ENCODE results near the gene CRYBB2.
A peak's percentile ranks its signal among the peaks of the same experiment; 100 is the strongest.
"Not testable (repeated sequence)": the region's sequence is repeated elsewhere in the genome, so short reads cannot be mapped to it uniquely, and the experiment has no call there.

Gene CRYBB2

DNA sequence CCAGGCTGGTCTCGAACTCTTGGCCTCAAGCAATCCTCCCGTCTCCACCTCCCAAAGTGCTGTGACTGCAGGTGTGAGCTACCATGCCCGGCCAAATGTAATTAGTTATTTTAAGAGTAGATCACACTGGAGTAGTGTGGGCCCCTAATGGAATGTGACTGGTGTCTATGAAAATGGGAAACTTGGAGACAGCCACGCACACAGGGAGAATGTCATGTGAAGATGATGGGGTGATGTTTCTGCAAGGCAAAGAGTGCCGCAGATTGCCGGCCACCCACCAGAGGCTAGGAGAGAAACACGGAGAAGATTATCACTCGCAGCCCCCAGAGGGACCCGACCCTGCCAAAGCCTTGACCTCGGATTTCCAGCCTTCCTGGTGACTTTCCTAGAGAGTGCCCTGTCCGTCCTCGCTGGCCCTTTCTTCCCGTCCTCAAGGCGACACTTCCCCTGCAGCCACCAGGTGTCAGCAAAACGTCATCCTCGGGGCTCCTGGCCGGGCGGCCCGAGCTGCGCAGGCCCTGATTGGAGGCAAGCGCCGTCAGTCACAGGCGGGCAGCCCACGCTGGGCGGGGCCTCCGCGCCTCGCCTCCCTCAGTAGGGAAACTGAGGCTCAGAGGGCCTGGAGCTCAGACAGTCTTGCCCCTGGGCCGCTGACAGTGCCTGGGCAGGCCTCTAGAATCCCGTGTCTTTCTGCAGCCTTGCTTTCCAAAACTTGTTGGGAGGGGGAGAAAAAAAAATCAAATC is 16.3 kb downstream of the CRYBB2 start:
- TF ChIP-seq, protein P1, sequence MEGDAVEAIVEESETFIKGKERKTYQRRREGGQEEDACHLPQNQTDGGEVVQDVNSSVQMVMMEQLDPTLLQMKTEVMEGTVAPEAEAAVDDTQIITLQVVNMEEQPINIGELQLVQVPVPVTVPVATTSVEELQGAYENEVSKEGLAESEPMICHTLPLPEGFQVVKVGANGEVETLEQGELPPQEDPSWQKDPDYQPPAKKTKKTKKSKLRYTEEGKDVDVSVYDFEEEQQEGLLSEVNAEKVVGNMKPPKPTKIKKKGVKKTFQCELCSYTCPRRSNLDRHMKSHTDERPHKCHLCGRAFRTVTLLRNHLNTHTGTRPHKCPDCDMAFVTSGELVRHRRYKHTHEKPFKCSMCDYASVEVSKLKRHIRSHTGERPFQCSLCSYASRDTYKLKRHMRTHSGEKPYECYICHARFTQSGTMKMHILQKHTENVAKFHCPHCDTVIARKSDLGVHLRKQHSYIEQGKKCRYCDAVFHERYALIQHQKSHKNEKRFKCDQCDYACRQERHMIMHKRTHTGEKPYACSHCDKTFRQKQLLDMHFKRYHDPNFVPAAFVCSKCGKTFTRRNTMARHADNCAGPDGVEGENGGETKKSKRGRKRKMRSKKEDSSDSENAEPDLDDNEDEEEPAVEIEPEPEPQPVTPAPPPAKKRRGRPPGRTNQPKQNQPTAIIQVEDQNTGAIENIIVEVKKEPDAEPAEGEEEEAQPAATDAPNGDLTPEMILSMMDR (IDR thresholded peaks at IDR 0.05; ENCODE audit: insufficient read depth, low read depth, low read length, missing control alignments): peak; percentile 69
- peak; percentile 81 for DNase-seq (ENCODE audit: low read depth)
- no peak overlapping the region for H3K4me3 ChIP-seq (ENCODE audit: low read length)

- DNase-seq (ENCODE audit: low read depth): no peak
- H3K4me3 ChIP-seq (ENCODE audit: low read length): no peak overlapping the region
- TF ChIP-seq, protein P1 (IDR thresholded peaks at IDR 0.05; ENCODE audit: insufficient read depth, low read depth, low read length, missing control alignments): no peak
These were observed 17.0 kb downstream of the CRYBB2 start for GRCh38 chr22:25236417-25236816.

- no peak overlapping the region for H3K4me3 ChIP-seq (ENCODE audit: low read length)
- TF ChIP-seq, protein P1 (IDR thresholded peaks at IDR 0.05; ENCODE audit: insufficient read depth, low read depth, low read length, missing control alignments): no peak
- DNase-seq (ENCODE audit: low read depth): no peak
These were observed 18.1 kb downstream of the CRYBB2 start for GRCh38 chr22:25237503-25237902.

GRCh38 chr22:25238058-25238457 is 18.6 kb downstream of the CRYBB2 start:
- DNase-seq (ENCODE audit: low read depth); H3K4me3 ChIP-seq (ENCODE audit: low read length): not testable (repeated sequence)

- not testable (repeated sequence) for H3K4me3 ChIP-seq (ENCODE audit: low read length); DNase-seq (ENCODE audit: low read depth)
These were observed 35.7 kb downstream of the CRYBB2 start for GRCh38 chr22:25255169-25255568.

DNA sequence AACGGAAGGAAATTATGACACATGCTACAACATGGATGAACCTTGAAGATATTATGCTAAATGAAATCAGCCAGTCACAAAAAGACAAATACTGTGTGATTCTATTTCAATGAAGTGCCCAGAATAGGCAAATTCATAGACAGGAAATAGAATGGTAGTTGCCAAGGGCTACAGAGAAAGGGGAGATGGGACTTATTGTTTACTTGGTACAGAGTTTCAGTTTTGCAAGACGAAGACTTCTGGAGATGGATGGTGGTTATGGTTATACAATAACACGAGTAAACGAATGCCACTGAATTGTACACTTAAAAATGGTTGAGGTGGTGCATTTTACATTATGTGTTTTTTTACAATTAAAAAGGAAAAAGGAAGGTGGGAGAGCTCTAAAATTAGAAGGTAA is 48.1 kb downstream of the CRYBB2 start:
- H3K4me3 ChIP-seq (ENCODE audit: low read length); DNase-seq (ENCODE audit: low read depth): not testable (repeated sequence)

- DNase-seq (ENCODE audit: low read depth); H3K4me3 ChIP-seq (ENCODE audit: low read length): not testable (repeated sequence)
These were observed 49.5 kb downstream of the CRYBB2 start for GRCh38 chr22:25268902-25269301.

GRCh38 chr22:25270061-25270460 is 50.6 kb downstream of the CRYBB2 start:
- H3K4me3 ChIP-seq (ENCODE audit: low read length); DNase-seq (ENCODE audit: low read depth): not testable (repeated sequence)

- not testable (repeated sequence) for DNase-seq (ENCODE audit: low read depth); H3K4me3 ChIP-seq (ENCODE audit: low read length)
These were observed 53.8 kb downstream of the CRYBB2 start for GRCh38 chr22:25273231-25273630.

DNA sequence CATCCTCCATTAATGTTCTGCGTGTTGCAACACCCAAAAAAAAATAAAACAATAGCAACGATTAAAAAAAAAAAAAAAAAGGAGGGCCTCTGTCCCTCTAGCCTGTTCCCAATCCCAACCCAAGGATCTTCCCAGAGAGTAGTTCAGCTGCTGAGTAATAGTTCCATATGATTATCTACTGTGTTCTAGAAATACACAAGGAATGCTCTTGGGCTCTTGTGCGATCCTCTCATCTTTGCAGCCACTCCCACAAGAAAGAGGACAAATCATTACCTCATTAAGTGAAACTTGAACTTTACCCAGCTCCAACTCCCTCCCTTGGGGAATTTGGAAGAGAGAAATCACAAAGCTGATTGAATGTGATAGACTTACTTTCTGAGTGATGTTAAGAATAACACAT is 54.5 kb downstream of the CRYBB2 start:
- DNase-seq (ENCODE audit: low read depth); H3K4me3 ChIP-seq (ENCODE audit: low read length): not testable (repeated sequence)

DNA sequence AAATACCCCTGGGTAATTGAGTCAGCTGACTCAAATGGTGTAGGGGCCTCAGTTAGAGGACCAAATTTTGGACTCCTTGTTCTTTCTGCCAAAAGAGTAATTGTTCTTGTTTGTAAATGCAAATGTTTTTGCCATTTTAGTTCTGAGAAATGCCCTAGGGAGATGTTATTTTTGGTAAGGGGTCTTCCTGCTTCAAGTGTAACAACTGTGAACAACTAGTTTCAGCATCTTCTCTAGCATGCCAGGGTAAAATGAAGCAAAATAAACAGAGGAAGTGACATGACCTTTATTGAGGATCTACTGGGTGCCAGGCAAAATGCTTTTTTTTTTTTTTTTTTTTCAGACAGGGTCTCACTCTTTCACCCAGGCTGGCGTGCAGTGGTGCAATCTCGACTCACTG is 60.7 kb downstream of the CRYBB2 start:
- DNase-seq (ENCODE audit: low read depth); H3K4me3 ChIP-seq (ENCODE audit: low read length): not testable (repeated sequence)

Data from epithelial cell of esophagus (primary cell).